Suprapubic skin (tissue), 4 donors: Measurements from ENCODE around the gene PTPRF. TPM values are rescaled to one million over a fixed set of nuclear protein-coding genes. Genes with fewer than 3 reads are reported as not detected.

Experiments used
- DNase-seq, 2 donors: peaks; one replicate each; pipeline ENCODE4 v3.0.0-alpha.2; 2019; ENCODE audit warnings: low spot score in 2 of 2
- H3K27ac ChIP-seq: fragments of 200-600 bp; sonication (generic); one replicate; pipeline ENCODE4 v1.5.1; 2019
- H3K27me3 ChIP-seq: fragments of 200-600 bp; sonication (generic); one replicate; pipeline ENCODE4 v1.5.1; 2019
- H3K36me3 ChIP-seq: fragments of 200-600 bp; sonication (generic); one replicate; pipeline ENCODE4 v1.5.1; 2019
- H3K4me1 ChIP-seq: fragments of 200-600 bp; sonication (generic); one replicate; pipeline ENCODE4 v1.5.1; 2019
- H3K4me3 ChIP-seq: fragments of 200-600 bp; sonication (generic); one replicate; pipeline ENCODE4 v1.5.1; 2019; ENCODE audit warnings: mild to moderate bottlenecking
- H3K9me3 ChIP-seq: fragments of 200-600 bp; sonication (generic); one replicate; pipeline ENCODE4 v1.5.1; 2019
- CTCF ChIP-seq, 2 donors: fragments of 200-600 bp in 1 of 2; fragments of 450-650 bp in 1 of 2; sonication (generic) in 1 of 2; IDR thresholded peaks; one replicate each; pipeline ENCODE4 v1.5.1; 2016 to 2019; ENCODE audit warnings: antibody characterized with exemption in 2 of 2, mild to moderate bottlenecking in 1 of 2, moderate library complexity in 1 of 2
- EP300 ChIP-seq: sonication (generic); formaldehyde crosslinking; IDR thresholded peaks from one replicate; pipeline ENCODE4 v1.6.1; 2017; ENCODE audit warnings: antibody characterized with exemption
- POLR2A ChIP-seq, 2 donors: fragments of 450-650 bp; IDR thresholded peaks; one replicate each; pipeline ENCODE4 v1.6.1; 2017; ENCODE audit warnings: antibody characterized with exemption in 2 of 2, mild to moderate bottlenecking in 2 of 2, moderate library complexity in 2 of 2
- POLR2AphosphoS5 ChIP-seq, 3 donors: sonication (generic); formaldehyde crosslinking; IDR thresholded peaks; one replicate each; pipeline ENCODE4 v1.6.1; 2017; ENCODE audit warnings: antibody characterized with exemption in 3 of 3
- WGBS: methylation state at CpG from one replicate; pipeline ENCODE4 v1.1.5; 2018; 5-methylcytosine and 5-hydroxymethylcytosine counted together
- total RNA-seq, 4 donors: library from RNA; depleted of rRNA; stranded (reverse); fragments of >200 nt; gene quantifications; one replicate each; pipeline ENCODE4 v1.1.0, GENCODE V29; 2016

PTPRF gene
- total RNA-seq, 4 donors from 2014 or later = 209 to 373 (median 289) TPM

DNA sequence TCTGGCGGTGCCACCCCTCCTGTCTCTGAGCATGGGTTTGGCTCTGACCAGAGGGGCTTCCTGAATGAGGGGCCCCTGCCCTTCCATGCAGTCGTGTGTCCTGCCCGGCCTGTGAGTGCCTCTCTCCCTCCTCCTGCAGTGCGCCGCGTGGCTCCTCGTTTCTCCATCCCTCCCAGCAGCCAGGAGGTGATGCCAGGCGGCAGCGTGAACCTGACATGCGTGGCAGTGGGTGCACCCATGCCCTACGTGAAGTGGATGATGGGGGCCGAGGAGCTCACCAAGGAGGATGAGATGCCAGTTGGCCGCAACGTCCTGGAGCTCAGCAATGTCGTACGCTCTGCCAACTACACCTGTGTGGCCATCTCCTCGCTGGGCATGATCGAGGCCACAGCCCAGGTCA, 57.9 kb downstream of the PTPRF start:
- H3K4me1 ChIP-seq = peaks cover 37% of the 10 kb centered on the region
- DNase-seq = no peak
- peaks cover 31% of the 10 kb centered on the region for H3K36me3 ChIP-seq
- no peak overlapping the region for H3K4me3 ChIP-seq
- 89% methylated on average over 14 of the region's 18 CpGs for WGBS
- H3K9me3 ChIP-seq = no peaks in the 10 kb centered on the region
- no peak overlapping the region for H3K27ac ChIP-seq
- TF ChIP-seq POLR2A (IDR thresholded peaks at IDR 0.05) = no peak
- no peak for TF ChIP-seq CTCF (IDR thresholded peaks at IDR 0.05)
- no peak for TF ChIP-seq EP300
- no peak for TF ChIP-seq POLR2AphosphoS5 (IDR thresholded peaks at IDR 0.05)
- no peaks in the 10 kb centered on the region for H3K27me3 ChIP-seq

GRCh38 chr1:43590388-43590925, 59.8 kb downstream of the PTPRF start:
- H3K27me3 ChIP-seq = no peaks in the 10 kb centered on the region
- TF ChIP-seq EP300 (no peak), CTCF (IDR thresholded peaks at IDR 0.05) (no peak), POLR2AphosphoS5 (IDR thresholded peaks at IDR 0.05) (no peak), POLR2A (IDR thresholded peaks at IDR 0.05) (no peak)
- 11% methylated on average over 1 of the region's 1 CpG for WGBS

GRCh38 chr1:43591181-43591580, 60.5 kb downstream of the PTPRF start:
- H3K36me3 ChIP-seq = peaks cover 49% of the 10 kb centered on the region
- 96% methylated on average over 39 of the region's 39 CpGs for WGBS
- no peak for DNase-seq
- no peaks in the 10 kb centered on the region for H3K9me3 ChIP-seq
- H3K4me1 ChIP-seq = peaks cover 19% of the 10 kb centered on the region
- no peaks in the 10 kb centered on the region for H3K27me3 ChIP-seq
- H3K4me3 ChIP-seq = no peak overlapping the region
- H3K27ac ChIP-seq = no peak overlapping the region
- TF ChIP-seq CTCF (IDR thresholded peaks at IDR 0.05) = no peak
- no peak for TF ChIP-seq EP300
- no peak for TF ChIP-seq POLR2AphosphoS5 (IDR thresholded peaks at IDR 0.05)
- TF ChIP-seq POLR2A (IDR thresholded peaks at IDR 0.05) = no peak

More at GRCh38 chr1:43590388-43590925, 59.8 kb downstream of the PTPRF start:
- no peaks in the 10 kb centered on the region for H3K9me3 ChIP-seq
- no peak overlapping the region for H3K27ac ChIP-seq
- H3K4me1 ChIP-seq = peaks cover 26% of the 10 kb centered on the region
- DNase-seq = no peak
- H3K4me3 ChIP-seq = no peak overlapping the region
- H3K36me3 ChIP-seq = peaks cover 47% of the 10 kb centered on the region

DNA sequence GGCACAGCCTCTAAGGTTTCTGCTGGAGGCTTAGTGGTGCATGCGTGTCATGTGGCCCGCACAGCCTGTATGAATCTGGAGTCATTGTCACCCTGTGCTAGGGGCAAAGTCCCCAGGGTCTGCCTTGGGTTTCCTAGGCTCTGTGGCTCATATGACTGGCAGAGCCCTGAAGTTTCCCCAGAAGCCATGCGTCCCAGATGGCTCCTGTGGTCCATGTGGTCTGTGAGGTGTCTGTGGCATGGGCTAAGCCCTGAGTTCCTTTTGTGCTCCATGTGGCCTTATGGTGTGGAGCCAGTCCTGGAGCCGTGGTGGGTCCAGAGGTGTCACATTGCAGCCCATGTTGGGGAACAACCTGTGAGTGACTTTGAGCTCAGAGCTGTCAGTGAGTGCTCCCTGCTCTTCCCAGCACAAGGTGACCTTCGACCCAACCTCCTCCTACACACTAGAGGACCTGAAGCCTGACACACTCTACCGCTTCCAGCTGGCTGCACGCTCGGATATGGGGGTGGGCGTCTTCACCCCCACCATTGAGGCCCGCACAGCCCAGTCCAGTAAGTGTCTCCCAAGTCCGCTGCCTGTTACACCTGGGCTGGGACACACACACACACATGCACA, 61.5 kb downstream of the PTPRF start:
- peaks cover 58% of the 10 kb centered on the region for H3K36me3 ChIP-seq
- WGBS = 92% methylated on average over 9 of the region's 11 CpGs

More for the DNA sequence above, 61.5 kb downstream of the PTPRF start:
- TF ChIP-seq POLR2AphosphoS5 (IDR thresholded peaks at IDR 0.05) (no peak), EP300 (no peak), CTCF (IDR thresholded peaks at IDR 0.05) (no peak), POLR2A (IDR thresholded peaks at IDR 0.05) (no peak)
- Histone ChIP-seq H3K4me3 (no peak overlapping the region), H3K27ac (no peak overlapping the region), H3K9me3 (no peaks in the 10 kb centered on the region), H3K27me3 (no peaks in the 10 kb centered on the region), H3K4me1 (peaks cover 10% of the 10 kb centered on the region)
- DNase-seq = no peak
